Measurements from ENCODE around the gene CCDC172. TPM values are rescaled to one million over a fixed set of nuclear protein-coding genes. Genes with fewer than 3 reads are reported as not detected.
"Not testable (repeated sequence)": the region's sequence is repeated elsewhere in the genome, so short reads cannot be mapped to it uniquely, and the experiment has no call there.

CCDC172 gene
- total RNA-seq, 2 experiments from 2014 or later = not detected

- H3K9me3 Mint-ChIP-seq = no peaks in the 10 kb centered on the region
- H3K4me3 Mint-ChIP-seq = no peak overlapping the region
- H3K4me1 Mint-ChIP-seq = no peaks in the 10 kb centered on the region
- DNase-seq = no peak
- no peak overlapping the region for H3K27ac Mint-ChIP-seq
- no peaks in the 10 kb centered on the region for H3K36me3 Mint-ChIP-seq
- no peaks in the 10 kb centered on the region for H3K27me3 Mint-ChIP-seq
These were observed 62.0 kb downstream of the CCDC172 start for GRCh38 chr10:116385994-116386809.

DNA sequence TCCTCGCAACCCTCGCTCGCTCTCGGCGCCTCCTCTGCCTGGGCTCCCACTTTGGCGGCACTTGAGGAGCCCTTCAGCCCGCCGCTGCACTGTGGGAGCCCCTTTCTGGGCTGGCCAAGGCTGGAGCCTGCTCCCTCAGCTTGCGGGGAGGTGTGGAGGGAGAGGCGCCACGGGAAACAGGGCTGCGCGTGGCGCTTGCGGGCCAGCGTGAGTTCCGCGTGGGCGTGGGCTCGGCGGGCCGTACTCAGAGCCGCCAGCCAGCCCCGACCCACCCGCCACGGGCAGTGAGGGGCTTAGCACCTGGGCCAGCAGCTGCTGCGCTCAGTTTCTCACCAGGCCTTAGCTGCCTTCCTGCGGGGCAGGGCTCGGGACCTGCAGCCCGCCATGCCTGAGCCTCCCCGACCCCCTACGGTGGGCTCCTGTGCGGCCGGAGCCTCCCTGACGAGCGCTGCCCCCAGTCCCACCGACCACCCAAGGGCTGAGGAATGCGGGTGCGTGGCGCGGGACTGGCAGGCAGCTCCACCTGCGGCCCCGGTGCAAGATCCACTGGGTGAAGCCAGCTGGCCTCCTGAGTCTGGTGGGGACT is 69.1 kb downstream of the CCDC172 start:
- H3K36me3 Mint-ChIP-seq, H3K27ac Mint-ChIP-seq, H3K4me1 Mint-ChIP-seq, H3K9me3 Mint-ChIP-seq, DNase-seq, H3K4me3 Mint-ChIP-seq, H3K27me3 Mint-ChIP-seq: not testable (repeated sequence)

GRCh38 chr10:116395223-116395985 is 71.2 kb downstream of the CCDC172 start:
- H3K27me3 Mint-ChIP-seq = no peaks in the 10 kb centered on the region
- no peaks in the 10 kb centered on the region for H3K4me1 Mint-ChIP-seq
- no peaks in the 10 kb centered on the region for H3K36me3 Mint-ChIP-seq
- no peak overlapping the region for H3K4me3 Mint-ChIP-seq
- H3K27ac Mint-ChIP-seq = no peak overlapping the region
- no peak for DNase-seq
- no peaks in the 10 kb centered on the region for H3K9me3 Mint-ChIP-seq

DNA sequence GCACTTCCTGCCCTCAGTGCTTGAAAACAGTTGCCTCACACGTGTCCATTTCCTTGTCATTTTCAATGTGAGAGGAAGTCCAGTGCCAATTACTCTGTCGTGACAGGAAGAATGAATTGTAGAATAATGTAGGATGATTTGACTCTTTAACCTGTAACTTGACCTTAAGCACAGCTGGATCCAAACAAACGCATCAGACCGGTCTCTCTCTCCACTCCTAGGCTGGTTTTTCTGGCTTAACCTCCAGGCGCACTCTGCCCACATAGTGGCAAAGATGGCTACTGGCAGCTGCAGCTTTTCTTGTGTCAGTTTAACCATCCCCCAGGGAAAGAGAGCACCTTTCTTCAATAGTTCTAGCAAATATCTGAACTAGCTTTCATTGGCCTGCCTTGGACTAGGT is 74.0 kb downstream of the CCDC172 start:
- Mint-ChIP-seq H3K4me3 (no peak overlapping the region), H3K9me3 (no peaks in the 10 kb centered on the region), H3K4me1 (no peaks in the 10 kb centered on the region), H3K27me3 (no peaks in the 10 kb centered on the region), H3K36me3 (no peaks in the 10 kb centered on the region), H3K27ac (no peak overlapping the region)
- no peak for DNase-seq

GRCh38 chr10:116402858-116403257 is 78.6 kb downstream of the CCDC172 start:
- no peaks in the 10 kb centered on the region for H3K36me3 Mint-ChIP-seq
- H3K4me1 Mint-ChIP-seq = no peaks in the 10 kb centered on the region
- no peak overlapping the region for H3K4me3 Mint-ChIP-seq
- H3K9me3 Mint-ChIP-seq = no peaks in the 10 kb centered on the region
- H3K27ac Mint-ChIP-seq = no peak overlapping the region
- no peak for DNase-seq
- H3K27me3 Mint-ChIP-seq = no peaks in the 10 kb centered on the region

DNA sequence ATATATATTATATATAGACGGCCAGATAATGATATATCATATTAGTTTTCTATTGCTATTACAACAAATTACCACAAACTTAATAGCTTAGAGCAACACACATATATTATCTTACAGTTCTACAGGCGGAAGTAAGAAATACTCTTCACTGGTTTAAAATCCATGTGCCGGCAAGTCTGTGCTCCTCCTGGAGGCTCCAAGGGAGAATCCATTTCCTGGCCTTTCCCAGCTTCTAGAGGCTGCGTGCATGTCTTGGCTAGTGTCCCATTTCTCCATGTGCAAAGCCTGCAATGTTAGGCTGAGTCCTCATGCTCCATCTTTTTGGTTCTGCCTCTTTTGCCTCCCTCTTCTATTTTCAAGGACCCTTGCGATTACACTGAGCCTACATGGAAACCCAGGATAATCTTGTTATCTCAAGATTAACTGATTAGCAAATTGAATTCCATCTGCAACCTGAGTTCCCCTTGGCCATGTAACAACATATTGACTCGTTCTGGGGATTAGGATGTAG is 79.5 kb downstream of the CCDC172 start:
- Mint-ChIP-seq H3K27me3 (no peaks in the 10 kb centered on the region), H3K4me3 (no peak overlapping the region), H3K4me1 (no peaks in the 10 kb centered on the region)

DNA sequence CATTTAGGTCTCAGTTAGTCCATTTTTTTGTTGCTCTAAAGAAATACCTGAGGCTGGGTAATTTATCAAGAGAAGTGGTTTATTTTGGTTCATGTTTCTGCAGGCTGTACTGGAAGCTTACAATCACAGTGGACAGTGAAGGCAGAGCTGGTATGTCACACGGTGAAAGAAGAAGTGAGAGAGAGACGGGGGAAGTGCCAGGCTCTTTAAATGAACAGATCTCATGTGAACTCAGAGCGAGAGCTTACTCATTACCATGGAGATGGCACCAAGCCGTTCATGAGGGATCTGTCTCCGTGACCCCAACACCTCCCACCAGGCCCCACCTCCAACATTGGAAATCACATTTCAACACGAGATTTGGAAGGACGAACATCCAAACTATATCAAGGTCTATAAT is 84.5 kb downstream of the CCDC172 start:
- no peaks in the 10 kb centered on the region for H3K36me3 Mint-ChIP-seq
- H3K4me1 Mint-ChIP-seq = no peaks in the 10 kb centered on the region
- no peaks in the 10 kb centered on the region for H3K27me3 Mint-ChIP-seq
- no peak overlapping the region for H3K27ac Mint-ChIP-seq
- no peak overlapping the region for H3K4me3 Mint-ChIP-seq
- no peaks in the 10 kb centered on the region for H3K9me3 Mint-ChIP-seq
- no peak for DNase-seq

More for the DNA sequence above, 79.5 kb downstream of the CCDC172 start:
- H3K36me3 Mint-ChIP-seq = no peaks in the 10 kb centered on the region
- H3K9me3 Mint-ChIP-seq = no peaks in the 10 kb centered on the region
- no peak overlapping the region for H3K27ac Mint-ChIP-seq
- DNase-seq = no peak

DNA sequence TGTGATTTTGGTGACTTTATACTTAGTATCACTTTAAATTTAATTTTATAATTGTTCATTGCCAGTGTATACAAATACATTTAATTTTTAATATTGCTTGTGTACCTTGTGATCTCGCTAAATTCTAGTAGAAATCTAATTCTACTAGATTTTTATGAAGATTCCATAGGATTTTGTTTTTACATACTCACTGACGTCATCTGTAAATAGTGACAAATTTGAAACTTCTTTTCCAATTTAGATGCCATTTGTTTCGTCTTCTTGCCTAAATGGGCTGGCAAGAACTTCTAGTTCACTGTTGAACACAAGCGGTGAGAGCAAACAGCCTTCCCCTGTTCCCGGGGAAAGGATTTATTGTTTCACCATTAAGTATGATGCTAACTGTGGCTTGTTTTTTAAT is 86.1 kb downstream of the CCDC172 start:
- no peaks in the 10 kb centered on the region for H3K4me1 Mint-ChIP-seq
- H3K27ac Mint-ChIP-seq = no peak overlapping the region
- H3K27me3 Mint-ChIP-seq = no peaks in the 10 kb centered on the region
- H3K9me3 Mint-ChIP-seq = no peaks in the 10 kb centered on the region
- no peaks in the 10 kb centered on the region for H3K36me3 Mint-ChIP-seq
- no peak for DNase-seq
- H3K4me3 Mint-ChIP-seq = no peak overlapping the region

GRCh38 chr10:116417821-116418220 is 93.6 kb downstream of the CCDC172 start:
- H3K4me1 Mint-ChIP-seq = no peaks in the 10 kb centered on the region
- no peaks in the 10 kb centered on the region for H3K9me3 Mint-ChIP-seq
- H3K27ac Mint-ChIP-seq = no peak overlapping the region
- H3K27me3 Mint-ChIP-seq = no peaks in the 10 kb centered on the region
- no peak for DNase-seq
- no peaks in the 10 kb centered on the region for H3K36me3 Mint-ChIP-seq
- H3K4me3 Mint-ChIP-seq = no peak overlapping the region

DNA sequence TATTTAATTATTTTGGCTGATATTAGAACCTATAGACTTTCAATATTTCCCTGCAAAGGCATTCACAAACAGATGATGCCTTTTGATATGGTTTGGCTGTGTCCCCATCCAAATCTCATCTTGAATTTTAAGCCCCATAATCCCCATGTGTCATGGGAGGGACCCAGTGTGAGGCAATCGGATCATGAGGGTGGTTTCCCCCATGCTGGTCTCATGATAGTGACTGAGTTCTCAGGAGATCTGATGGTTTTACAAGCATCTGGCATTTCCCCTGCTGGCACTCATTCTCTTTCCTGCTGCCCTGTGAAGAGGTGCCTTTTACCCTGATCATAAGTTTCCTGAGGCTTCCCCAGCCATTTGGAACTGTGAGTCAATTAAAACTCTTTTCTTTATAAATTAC is 94.1 kb downstream of the CCDC172 start:
- H3K27ac Mint-ChIP-seq = no peak overlapping the region
- no peaks in the 10 kb centered on the region for H3K4me1 Mint-ChIP-seq
- no peaks in the 10 kb centered on the region for H3K27me3 Mint-ChIP-seq
- no peaks in the 10 kb centered on the region for H3K36me3 Mint-ChIP-seq
- DNase-seq = no peak
- H3K9me3 Mint-ChIP-seq = no peaks in the 10 kb centered on the region
- no peak overlapping the region for H3K4me3 Mint-ChIP-seq

DNA sequence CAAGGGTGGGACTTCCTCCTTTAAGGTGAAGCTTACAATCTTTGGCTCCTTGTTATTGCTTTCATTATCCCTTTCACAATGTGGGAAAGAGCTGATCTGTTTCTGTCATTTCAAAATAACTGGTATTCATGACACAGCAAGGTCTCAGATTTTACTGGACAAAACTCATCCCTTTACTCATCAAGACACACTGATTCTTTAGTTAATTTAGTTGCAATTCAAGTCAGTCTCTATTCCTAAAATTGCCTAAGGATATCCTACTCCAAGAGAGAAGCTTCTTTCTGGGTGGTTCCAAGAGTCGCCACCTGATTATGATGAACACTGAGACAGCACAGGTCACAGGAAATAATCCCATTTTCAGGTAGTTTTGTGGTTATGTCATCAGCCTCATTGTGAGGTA is 97.6 kb downstream of the CCDC172 start:
- H3K36me3 Mint-ChIP-seq = no peaks in the 10 kb centered on the region
- H3K9me3 Mint-ChIP-seq = no peaks in the 10 kb centered on the region
- no peaks in the 10 kb centered on the region for H3K4me1 Mint-ChIP-seq
- DNase-seq = no peak
- peaks cover 8% of the 10 kb centered on the region for H3K27me3 Mint-ChIP-seq
- H3K4me3 Mint-ChIP-seq = no peak overlapping the region
- H3K27ac Mint-ChIP-seq = no peak overlapping the region

DNA sequence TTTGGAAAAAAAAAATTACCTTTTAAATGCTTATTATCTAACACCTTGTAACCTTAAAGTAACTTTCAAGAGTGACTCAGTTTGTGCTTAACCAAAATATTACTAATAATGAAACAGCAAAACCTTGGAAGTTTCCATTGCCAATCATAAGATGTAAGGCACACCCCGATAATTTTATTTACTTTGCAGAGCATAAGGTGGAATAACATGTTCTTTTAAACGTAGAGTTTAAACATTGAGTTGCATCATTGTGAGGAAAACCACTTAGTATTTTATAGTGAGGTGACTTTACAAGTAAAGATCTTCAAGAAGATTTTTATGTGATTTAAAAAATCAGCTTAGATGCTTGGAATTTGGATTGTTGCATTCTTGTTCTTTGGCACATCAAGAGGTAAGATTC is 103.4 kb downstream of the CCDC172 start, which contains the start of gene PNLIPRP3:
TSS of gene PNLIPRP3 (plus strand) at position 177 of the 400 bp plus-strand sequence. CDS start at position 343, 166 bp downstream.
- H3K27me3 Mint-ChIP-seq = peaks cover 8% of the 10 kb centered on the region
- H3K4me3 Mint-ChIP-seq = no peak within 1 kb of the TSS
- no peaks in the 10 kb centered on the region for H3K9me3 Mint-ChIP-seq
- H3K4me1 Mint-ChIP-seq = no peaks in the 10 kb centered on the region
- H3K27ac Mint-ChIP-seq = no peak within 1 kb of the TSS
- no peaks in the 10 kb centered on the region for H3K36me3 Mint-ChIP-seq
- no peak for DNase-seq

- H3K9me3 Mint-ChIP-seq = peaks cover 3% of the 10 kb centered on the region
These were observed 105.2 kb downstream of the CCDC172 start for GRCh38 chr10:116429288-116429977.

More at GRCh38 chr10:116429288-116429977, 105.2 kb downstream of the CCDC172 start:
- H3K36me3 Mint-ChIP-seq = no peaks in the 10 kb centered on the region
- H3K4me1 Mint-ChIP-seq = no peaks in the 10 kb centered on the region
- no peak overlapping the region for H3K27ac Mint-ChIP-seq
- H3K4me3 Mint-ChIP-seq = no peak overlapping the region
- DNase-seq = no peak
- peaks cover 8% of the 10 kb centered on the region for H3K27me3 Mint-ChIP-seq

Data from activated naive CD8-positive, alpha-beta T cell treated with anti-CD3 and anti-CD28 coated beads for 36 hours (primary cell).